K562 (cell line): Measurements from ENCODE around the gene DNAAF3. TPM values are rescaled to one million over a fixed set of nuclear protein-coding genes. Genes with fewer than 3 reads are reported as not detected.
A peak's percentile ranks its signal among the peaks of the same experiment; 100 is the strongest.

ENCODE experiments used
- CBX1 ChIP-seq: sonication (generic); IDR thresholded peaks from 2 replicates; pipeline ENCODE4 v1.6.1; 2016; ENCODE audit warnings: antibody characterized with exemption, low read depth, mild to moderate bottlenecking
- CEBPB ChIP-seq: fragments of 450-650 bp; IDR thresholded peaks from 2 replicates; pipeline ENCODE4 v1.6.1; 2016; ENCODE audit warnings: missing genetic modification characterization, missing compliant biosample characterization
- ELF1 ChIP-seq: fragments of 200-800 bp; sonication (Bioruptor generic); IDR thresholded peaks from 2 replicates; pipeline ENCODE4 v1.6.1; 2016; ENCODE audit warnings: missing genetic modification characterization, missing compliant biosample characterization
- FOXJ2 ChIP-seq: fragments of 200-800 bp; sonication (Bioruptor generic); IDR thresholded peaks from 2 replicates; pipeline ENCODE4 v1.6.1; 2016; ENCODE audit warnings: missing genetic modification characterization, missing compliant biosample characterization
- HDAC8 ChIP-seq: fragments of 450-650 bp; IDR thresholded peaks from 2 replicates; pipeline ENCODE4 v1.6.1; 2016; ENCODE audit warnings: mild to moderate bottlenecking, missing genetic modification characterization, moderate library complexity, missing compliant biosample characterization
- PRMT5 ChIP-seq: sonication (generic); formaldehyde crosslinking; IDR thresholded peaks from 2 replicates; pipeline ENCODE4 v1.5.0; 2020; ENCODE audit warnings: missing genetic modification reagents
- SMC3 ChIP-seq: conservative IDR thresholded peaks from 2 replicates; pipeline ENCODE4 v1.6.1; 2011; ENCODE audit warnings: low read depth, low read length, improper control_type of control experiment; ENCODE audit not compliant: insufficient read depth
- SP2 ChIP-seq: IDR thresholded peaks from 2 replicates; pipeline ENCODE4 v1.6.1; 2011; ENCODE audit warnings: mild to moderate bottlenecking, low read depth, low read length, moderate library complexity; ENCODE audit not compliant: poor library complexity, severe bottlenecking; ENCODE audit errors: extremely low read depth
- XRCC3 ChIP-seq: fragments of 450-650 bp; IDR thresholded peaks from 2 replicates; pipeline ENCODE4 v1.6.1; 2017; ENCODE audit warnings: mild to moderate bottlenecking, moderate library complexity
- ZBTB17 ChIP-seq: fragments of 450-650 bp; formaldehyde crosslinking; IDR thresholded peaks from 2 replicates; pipeline ENCODE4 v1.4.0; 2020; ENCODE audit warnings: mild to moderate bottlenecking
- ZNF384 ChIP-seq: IDR thresholded peaks from 2 replicates; pipeline ENCODE4 v1.6.1; 2012; ENCODE audit warnings: low read depth, low read length, improper control_type of control experiment
- ZNF699 ChIP-seq: fragments of 250-450 bp; sonication (Bioruptor Pico); IDR thresholded peaks from 2 replicates; pipeline ENCODE4 v1.8.0; 2021; ENCODE audit warnings: mild to moderate bottlenecking, moderate library complexity; ENCODE audit not compliant: insufficient replicate concordance
- polyA plus RNA-seq, 8 experiments: library from polyadenylated mRNA; depleted of rRNA in 4 of 8; stranded (reverse) in 5 of 8; unstranded in 3 of 8; fragments of >200 nt; fragmentation: Nextera tagmentation in 2 of 8; fragmentation: Illumina TruSeq in 1 of 8; extraction: Ambion mirVana in 2 of 8; extraction: Trizol in 1 of 8; gene quantifications; 2 replicates each; pipeline versions ENCODE4 v1.2.1 to v1.2.3, GENCODE V29; 2011 to 2014; ENCODE audit warnings: inconsistent platforms in 1 of 8, missing spikeins in 1 of 8
- total RNA-seq, 7 experiments: library from RNA; depleted of rRNA in 6 of 7; stranded (reverse); fragments of >200 nt in 6 of 7; fragmentation: Illumina TruSeq in 2 of 7; extraction: Trizol in 2 of 7; gene quantifications; 2 replicates each; pipeline versions ENCODE4 v1.2.1 to v1.2.3, GENCODE V29; 2011 to 2021; ENCODE audit warnings: low replicate concordance in 1 of 7
- TF ChIP-seq, protein P1 (sequence below), 2 experiments: fragments of 450-650 bp; IDR thresholded peaks; 2 replicates each; pipeline ENCODE4 v1.6.1; 2016; ENCODE audit warnings: mild to moderate bottlenecking in 2 of 2, borderline replicate concordance in 1 of 2, low read depth in 1 of 2, moderate library complexity in 1 of 2
- TF ChIP-seq, protein P2 (sequence below): fragments of 250-450 bp; sonication (Bioruptor Pico); IDR thresholded peaks from 2 replicates; pipeline ENCODE4 v1.4.0; 2020; ENCODE audit warnings: mild to moderate bottlenecking, moderate library complexity
- TF ChIP-seq, protein P3 (sequence below): sonication (generic); formaldehyde crosslinking; IDR thresholded peaks from 2 replicates; pipeline ENCODE4 v1.8.1; 2023; ENCODE audit warnings: mild to moderate bottlenecking, missing genetic modification reagents, moderate library complexity

Gene DNAAF3
- total and polyA plus RNA-seq, 9 of the 15 experiments (the other 6 are each of a cell fraction or from before 2014, with no cell fraction given): 21.6 to 61.5 (median 43.0) TPM

DNA sequence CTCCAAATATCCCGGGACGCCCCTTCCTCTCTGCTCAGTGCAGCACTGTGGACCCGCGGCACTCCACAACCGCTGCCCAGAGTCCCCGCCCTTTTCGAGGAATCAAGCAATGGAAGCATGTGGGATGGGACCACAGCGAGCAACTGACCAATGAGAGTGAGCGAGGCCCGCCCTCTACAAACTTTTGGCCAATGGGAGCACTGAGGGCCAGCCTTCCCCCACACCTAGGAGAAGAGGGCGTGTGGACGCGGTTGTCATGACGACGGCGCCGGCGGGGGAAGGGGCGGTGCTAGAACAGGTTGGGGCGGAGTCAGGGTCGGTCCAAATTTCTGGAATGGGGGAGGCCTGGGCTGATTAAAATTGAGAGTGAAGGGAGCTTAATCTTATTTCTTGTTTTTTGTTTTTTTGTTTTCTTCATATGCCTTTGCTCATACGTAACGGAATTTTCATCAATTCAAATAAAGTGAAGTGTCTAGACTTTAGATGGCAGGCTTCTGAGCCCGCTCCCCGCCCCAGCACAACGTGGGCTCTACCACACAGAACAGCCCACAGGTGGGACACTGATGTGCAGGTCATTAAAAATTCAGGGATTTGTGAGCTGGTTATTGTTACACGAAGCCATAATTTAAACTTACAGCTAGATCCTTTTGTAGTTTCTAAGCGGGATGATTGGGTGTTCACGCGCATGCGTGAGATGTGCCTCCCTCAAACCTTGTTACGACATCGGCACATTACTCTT, at the start of gene DNAAF3 (continued):
- TF ChIP-seq, protein P1, sequence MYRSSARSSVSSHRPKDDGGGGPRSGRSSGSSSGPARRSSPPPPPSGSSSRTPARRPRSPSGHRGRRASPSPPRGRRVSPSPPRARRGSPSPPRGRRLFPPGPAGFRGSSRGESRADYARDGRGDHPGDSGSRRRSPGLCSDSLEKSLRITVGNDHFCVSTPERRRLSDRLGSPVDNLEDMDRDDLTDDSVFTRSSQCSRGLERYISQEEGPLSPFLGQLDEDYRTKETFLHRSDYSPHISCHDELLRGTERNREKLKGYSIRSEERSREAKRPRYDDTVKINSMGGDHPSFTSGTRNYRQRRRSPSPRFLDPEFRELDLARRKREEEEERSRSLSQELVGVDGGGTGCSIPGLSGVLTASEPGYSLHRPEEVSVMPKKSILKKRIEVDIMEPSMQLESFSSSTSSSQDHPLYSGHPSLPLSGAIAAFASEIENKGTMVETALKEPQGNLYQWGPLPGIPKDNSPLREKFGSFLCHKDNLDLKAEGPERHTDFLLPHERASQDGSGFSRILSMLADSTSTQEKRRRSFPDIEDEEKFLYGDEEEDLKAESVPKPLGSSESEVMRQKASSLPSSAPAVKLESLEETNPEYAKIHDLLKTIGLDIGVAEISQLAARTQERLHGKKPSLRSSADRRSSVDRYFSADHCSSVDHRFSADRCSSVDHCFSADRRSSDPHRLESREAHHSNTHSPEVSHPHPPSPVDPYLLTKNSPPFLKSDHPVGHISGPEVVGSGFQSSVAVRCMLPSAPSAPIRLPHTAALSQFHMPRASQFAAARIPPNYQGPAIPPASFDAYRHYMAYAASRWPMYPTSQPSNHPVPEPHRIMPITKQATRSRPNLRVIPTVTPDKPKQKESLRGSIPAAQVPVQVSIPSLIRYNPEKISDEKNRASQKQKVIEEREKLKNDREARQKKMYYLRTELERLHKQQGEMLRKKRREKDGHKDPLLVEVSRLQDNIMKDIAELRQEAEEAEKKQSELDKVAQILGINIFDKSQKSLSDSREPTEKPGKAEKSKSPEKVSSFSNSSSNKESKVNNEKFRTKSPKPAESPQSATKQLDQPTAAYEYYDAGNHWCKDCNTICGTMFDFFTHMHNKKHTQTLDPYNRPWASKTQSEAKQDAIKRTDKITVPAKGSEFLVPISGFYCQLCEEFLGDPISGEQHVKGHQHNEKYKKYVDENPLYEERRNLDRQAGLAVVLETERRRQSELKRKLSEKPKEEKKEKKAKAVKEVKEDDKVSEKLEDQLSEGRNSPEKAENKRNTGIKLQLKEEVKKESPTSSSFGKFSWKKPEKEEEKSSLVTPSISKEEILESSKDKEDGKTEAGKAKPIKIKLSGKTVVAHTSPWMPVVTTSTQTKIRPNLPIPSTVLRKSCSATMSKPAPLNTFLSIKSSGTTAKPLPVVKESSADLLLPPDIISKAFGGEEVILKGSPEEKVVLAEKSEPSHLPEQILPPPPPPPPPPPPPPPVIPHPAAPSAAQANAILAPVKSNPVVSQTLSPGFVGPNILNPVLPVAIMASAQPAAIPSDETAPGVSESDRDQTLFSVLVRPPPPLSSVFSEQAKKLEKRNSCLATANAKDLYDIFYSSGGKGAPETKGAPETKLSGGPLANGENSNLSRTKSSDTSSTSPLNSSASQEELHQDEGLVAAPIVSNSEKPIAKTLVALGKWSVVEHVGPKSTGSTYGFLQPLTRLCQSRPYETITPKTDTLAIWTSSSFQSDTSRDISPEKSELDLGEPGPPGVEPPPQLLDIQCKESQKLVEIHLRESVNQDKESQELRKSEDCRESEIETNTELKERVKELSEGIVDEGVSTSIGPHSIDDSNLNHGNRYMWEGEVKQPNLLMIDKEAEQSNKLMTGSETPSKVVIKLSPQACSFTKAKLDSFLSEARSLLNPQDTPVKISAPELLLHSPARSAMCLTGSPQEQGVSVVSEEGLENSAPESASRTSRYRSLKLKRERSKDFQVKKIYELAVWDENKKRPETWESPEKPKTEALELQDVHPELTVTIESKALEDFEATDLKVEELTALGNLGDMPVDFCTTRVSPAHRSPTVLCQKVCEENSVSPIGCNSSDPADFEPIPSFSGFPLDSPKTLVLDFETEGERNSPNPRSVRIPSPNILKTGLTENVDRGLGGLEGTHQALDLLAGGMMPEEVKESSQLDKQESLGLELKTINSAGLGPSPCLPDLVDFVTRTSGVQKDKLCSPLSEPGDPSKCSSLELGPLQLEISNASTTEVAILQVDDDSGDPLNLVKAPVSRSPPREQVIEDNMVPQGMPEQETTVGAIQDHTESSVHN (IDR thresholded peaks at IDR 0.05; ENCODE audit: borderline replicate concordance in 1 of 2, low read depth in 1 of 2): no peak
- TF ChIP-seq CEBPB (tag): peak; percentile 87; the same call in 1 of the 2 replicates
- TF ChIP-seq, protein P2, sequence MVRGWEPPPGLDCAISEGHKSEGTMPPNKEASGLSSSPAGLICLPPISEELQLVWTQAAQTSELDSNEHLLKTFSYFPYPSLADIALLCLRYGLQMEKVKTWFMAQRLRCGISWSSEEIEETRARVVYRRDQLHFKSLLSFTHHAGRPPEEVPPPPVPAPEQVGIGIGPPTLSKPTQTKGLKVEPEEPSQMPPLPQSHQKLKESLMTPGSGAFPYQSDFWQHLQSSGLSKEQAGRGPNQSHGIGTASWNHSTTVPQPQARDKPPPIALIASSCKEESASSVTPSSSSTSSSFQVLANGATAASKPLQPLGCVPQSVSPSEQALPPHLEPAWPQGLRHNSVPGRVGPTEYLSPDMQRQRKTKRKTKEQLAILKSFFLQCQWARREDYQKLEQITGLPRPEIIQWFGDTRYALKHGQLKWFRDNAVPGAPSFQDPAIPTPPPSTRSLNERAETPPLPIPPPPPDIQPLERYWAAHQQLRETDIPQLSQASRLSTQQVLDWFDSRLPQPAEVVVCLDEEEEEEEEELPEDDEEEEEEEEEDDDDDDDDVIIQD: no peak
- no peak for TF ChIP-seq CBX1
- no peak for TF ChIP-seq SMC3
- TF ChIP-seq XRCC3: no peak
- TF ChIP-seq PRMT5 (CRISPR knock-in tag): no peak
- no peak for TF ChIP-seq ELF1 (tag)
- no peak for TF ChIP-seq HDAC8
- no peak for TF ChIP-seq ZBTB17
- no peak for TF ChIP-seq ZNF699 (CRISPR knock-in tag)
- TF ChIP-seq, protein P3, sequence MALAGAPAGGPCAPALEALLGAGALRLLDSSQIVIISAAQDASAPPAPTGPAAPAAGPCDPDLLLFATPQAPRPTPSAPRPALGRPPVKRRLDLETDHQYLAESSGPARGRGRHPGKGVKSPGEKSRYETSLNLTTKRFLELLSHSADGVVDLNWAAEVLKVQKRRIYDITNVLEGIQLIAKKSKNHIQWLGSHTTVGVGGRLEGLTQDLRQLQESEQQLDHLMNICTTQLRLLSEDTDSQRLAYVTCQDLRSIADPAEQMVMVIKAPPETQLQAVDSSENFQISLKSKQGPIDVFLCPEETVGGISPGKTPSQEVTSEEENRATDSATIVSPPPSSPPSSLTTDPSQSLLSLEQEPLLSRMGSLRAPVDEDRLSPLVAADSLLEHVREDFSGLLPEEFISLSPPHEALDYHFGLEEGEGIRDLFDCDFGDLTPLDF: no peak; the same call in 1 of the 2 replicates
- TF ChIP-seq SP2: peak; percentile 79
- TF ChIP-seq ZNF384: no peak
- peak; percentile 96 for TF ChIP-seq FOXJ2
